Activated CD4-positive, alpha-beta T cell treated with anti-CD3 and anti-CD28 coated beads for 36 hours (primary cell): Measurements from ENCODE around the gene EBF3. TPM values are rescaled to one million over a fixed set of nuclear protein-coding genes. Genes with fewer than 3 reads are reported as not detected.

Experiments
- ATAC-seq: fragments of 200-7000 bp; cut with Tn5 transposase; one replicate; pipeline ENCODE4 v1.10.0; 2021; ENCODE audit warnings: mild to moderate bottlenecking, moderate library complexity
- CTCF ChIA-PET: fragments of 350-600 bp; sonication (Branson Sonifier 250); formaldehyde crosslinking; loops from one replicate; lab custom pipeline; 2021; ENCODE audit warnings: antibody characterized with exemption; lab: Charles Lee
- POLR2A ChIA-PET: fragments of 350-600 bp; sonication (Branson Sonifier 250); formaldehyde crosslinking; loops from one replicate; lab custom pipeline; 2021; ENCODE audit warnings: antibody characterized with exemption, inconsistent platforms; lab: Charles Lee
- DNase-seq: peaks from one replicate; pipeline ENCODE4 v3.0.0-alpha.2; 2020
- H3K27ac Mint-ChIP-seq: one replicate; pipeline ENCODE4 v1.8.0; 2021; ENCODE audit warnings: mixed read lengths
- H3K27me3 Mint-ChIP-seq: one replicate; pipeline ENCODE4 v1.8.0; 2021; ENCODE audit warnings: mixed read lengths
- H3K36me3 Mint-ChIP-seq: one replicate; pipeline ENCODE4 v1.8.0; 2021; ENCODE audit warnings: low read depth, mixed read lengths
- H3K4me1 Mint-ChIP-seq: one replicate; pipeline ENCODE4 v1.8.0; 2021; ENCODE audit warnings: mixed read lengths
- H3K4me3 Mint-ChIP-seq: one replicate; pipeline ENCODE4 v1.8.0; 2021; ENCODE audit warnings: mild to moderate bottlenecking, moderate library complexity, mixed read lengths
- H3K9me3 Mint-ChIP-seq: one replicate; pipeline ENCODE4 v1.8.0; 2021; ENCODE audit warnings: low read depth, mixed read lengths
- intact Hi-C, 2 experiments: fragments of 100-400 bp; cut with DNase I in 1 of 2; cut with micrococcal nuclease in 1 of 2; formaldehyde crosslinking; loops; one replicate each; pipeline versions ENCODE4 v1.14.2 to v1.15.1; 2022 to 2024; cut with DNase I, micrococcal nuclease
- total RNA-seq, 2 experiments: library from RNA; stranded (reverse); gene quantifications; one replicate each; pipeline ENCODE4 v1.2.3, GENCODE V29; 2021

The EBF3 gene
- total RNA-seq, 2 experiments from 2014 or later = not detected

DNA sequence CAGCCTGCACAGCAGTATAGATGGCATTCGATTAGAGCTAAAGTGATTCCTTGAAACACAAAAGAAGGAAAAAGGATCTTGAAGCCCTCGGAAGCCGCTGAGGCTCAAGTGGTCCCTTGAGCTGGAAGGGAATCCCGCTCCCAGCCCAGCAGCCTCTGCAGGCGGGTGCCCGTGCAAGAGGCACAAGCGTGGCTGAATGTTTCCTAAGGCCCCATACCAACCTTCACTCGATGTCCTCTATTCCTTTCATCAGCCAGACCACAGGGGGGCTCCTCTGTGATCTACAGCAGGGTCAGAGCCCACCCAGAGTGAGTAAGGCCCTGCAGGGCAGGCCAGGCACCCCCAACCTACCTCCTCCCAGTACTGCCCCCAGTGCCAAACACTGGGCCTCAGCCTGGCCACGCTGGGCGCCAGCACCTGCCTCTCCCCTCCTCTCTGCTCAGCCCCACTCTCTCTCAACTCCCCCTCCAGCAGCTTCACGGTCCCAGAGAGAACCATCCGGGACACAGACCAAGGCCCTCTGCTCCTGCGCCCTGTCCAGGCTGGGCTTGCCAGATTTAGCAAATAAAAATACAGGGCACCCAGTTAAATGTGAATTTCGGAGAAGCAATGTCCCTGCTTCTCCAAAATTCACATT, 30.5 kb downstream of the EBF3 start:
- DNase-seq (no peak), ATAC-seq (no peak)
- POLR2A ChIA-PET = no interaction called here
- Mint-ChIP-seq H3K9me3 (no peaks in the 10 kb centered on the region), H3K4me3 (no peak overlapping the region), H3K4me1 (no peaks in the 10 kb centered on the region), H3K36me3 (no peaks in the 10 kb centered on the region), H3K27me3 (no peaks in the 10 kb centered on the region), H3K27ac (no peak overlapping the region)
- CTCF ChIA-PET = interaction anchor here (0.6 kb wide), 1 partner anchor 97 kb away, joined by 3 read pairs; no protein-coding TSS in a partner anchor
- intact Hi-C loops = no loop called here

- Mint-ChIP-seq H3K27me3 (no peaks in the 10 kb centered on the region), H3K36me3 (no peaks in the 10 kb centered on the region), H3K4me3 (no peak overlapping the region), H3K27ac (no peak overlapping the region), H3K9me3 (no peaks in the 10 kb centered on the region), H3K4me1 (no peaks in the 10 kb centered on the region)
- no peak for DNase-seq
- no peak for ATAC-seq
- intact Hi-C loops = no loop called here
- ChIA-PET CTCF (interaction anchor here (0.6 to 0.7 kb wide), 2 partner anchors 96 to 824 kb away, joined by 3 read pairs; no protein-coding TSS in a partner anchor), POLR2A (no interaction called here)
Observed at GRCh38 chr10:129932751-129933433, 31.2 kb downstream of the EBF3 start.

- ATAC-seq = no peak
- POLR2A ChIA-PET = no interaction called here
- Mint-ChIP-seq H3K9me3 (no peaks in the 10 kb centered on the region), H3K36me3 (no peaks in the 10 kb centered on the region), H3K27ac (no peak overlapping the region), H3K4me3 (no peak overlapping the region), H3K4me1 (no peaks in the 10 kb centered on the region), H3K27me3 (no peaks in the 10 kb centered on the region)
- CTCF ChIA-PET = no interaction called here
- no peak for DNase-seq
- intact Hi-C loops = no loop called here
Observed at GRCh38 chr10:129932182-129932581, 31.9 kb downstream of the EBF3 start.

- H3K36me3 Mint-ChIP-seq = no peaks in the 10 kb centered on the region
- no peaks in the 10 kb centered on the region for H3K27me3 Mint-ChIP-seq
- no peak overlapping the region for H3K27ac Mint-ChIP-seq
- H3K9me3 Mint-ChIP-seq = no peaks in the 10 kb centered on the region
- ATAC-seq (no peak), DNase-seq (no peak)
- CTCF ChIA-PET = interaction anchor here (0.6 kb wide), 1 partner anchor 12 kb away, joined by 3 read pairs; no protein-coding TSS in a partner anchor
- intact Hi-C loops = no loop called here
- H3K4me1 Mint-ChIP-seq = no peaks in the 10 kb centered on the region
- POLR2A ChIA-PET = no interaction called here
- no peak overlapping the region for H3K4me3 Mint-ChIP-seq
Observed at GRCh38 chr10:129929343-129930292, 34.5 kb downstream of the EBF3 start.

- ChIA-PET CTCF (no interaction called here), POLR2A (no interaction called here)
- intact Hi-C loops = no loop called here
- no peak for DNase-seq
- Mint-ChIP-seq H3K9me3 (no peaks in the 10 kb centered on the region), H3K36me3 (no peaks in the 10 kb centered on the region), H3K4me3 (no peak overlapping the region), H3K27ac (no peak overlapping the region), H3K27me3 (no peaks in the 10 kb centered on the region), H3K4me1 (no peaks in the 10 kb centered on the region)
- no peak for ATAC-seq
Observed at GRCh38 chr10:129927351-129928120, 36.5 kb downstream of the EBF3 start.

DNA sequence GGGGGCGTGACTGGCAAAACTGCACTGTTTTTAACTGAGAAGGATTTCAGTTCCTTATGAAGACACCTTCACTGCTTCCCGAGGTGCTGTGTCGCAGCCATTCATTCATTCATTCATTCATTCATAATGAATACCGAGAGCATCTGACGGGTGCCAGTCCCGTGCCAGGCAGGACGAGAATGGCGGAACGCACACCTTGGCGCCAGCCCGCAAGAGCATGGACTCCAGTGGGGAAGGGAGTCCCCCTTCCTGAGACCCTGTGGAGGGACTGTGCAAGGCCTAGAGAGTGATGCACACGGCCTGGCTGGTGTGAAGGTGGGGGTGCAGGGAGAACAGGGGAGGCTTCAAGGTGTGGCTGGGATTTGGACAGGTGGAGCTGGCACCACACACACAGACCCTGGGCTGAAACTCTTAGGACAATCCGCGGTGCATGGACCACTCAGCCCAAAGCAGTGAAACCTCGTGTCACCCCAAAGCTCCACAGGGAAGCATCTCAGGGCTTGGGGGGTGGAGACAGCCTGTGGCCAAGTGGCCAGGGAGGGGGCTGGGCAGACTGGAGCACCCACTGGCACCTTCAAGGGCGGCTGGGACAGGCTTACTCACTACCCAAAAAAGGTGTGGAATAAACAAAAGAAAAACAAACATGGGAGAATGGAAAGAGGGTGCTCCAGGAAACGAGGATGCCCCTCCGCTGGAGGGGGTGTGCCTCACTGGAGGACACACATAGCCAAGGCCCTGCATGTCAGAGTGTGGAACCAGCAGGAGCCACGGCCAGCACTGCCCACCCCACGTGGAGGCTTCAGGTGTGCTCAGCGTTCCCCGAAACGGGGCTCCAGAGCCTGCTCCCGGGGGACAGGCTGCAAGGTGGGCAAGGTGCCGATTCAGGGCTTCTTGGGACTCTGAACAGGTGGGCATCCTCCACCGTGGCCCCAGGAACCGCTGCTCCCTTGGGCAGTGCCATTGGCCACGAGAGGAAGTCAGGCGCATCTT, 37.7 kb downstream of the EBF3 start:
- Mint-ChIP-seq H3K9me3 (no peaks in the 10 kb centered on the region), H3K27me3 (no peaks in the 10 kb centered on the region), H3K27ac (no peak overlapping the region), H3K4me1 (no peaks in the 10 kb centered on the region), H3K4me3 (no peak overlapping the region), H3K36me3 (no peaks in the 10 kb centered on the region)
- ATAC-seq = no peak
- intact Hi-C loops = no loop called here
- DNase-seq = no peak
- CTCF ChIA-PET = no interaction called here
- POLR2A ChIA-PET = no interaction called here

- CTCF ChIA-PET = no interaction called here
- Mint-ChIP-seq H3K4me1 (no peaks in the 10 kb centered on the region), H3K36me3 (no peaks in the 10 kb centered on the region), H3K27me3 (no peaks in the 10 kb centered on the region), H3K4me3 (no peak overlapping the region), H3K27ac (no peak overlapping the region), H3K9me3 (no peaks in the 10 kb centered on the region)
- DNase-seq = no peak
- POLR2A ChIA-PET = no interaction called here
- intact Hi-C loops = no loop called here
- ATAC-seq = no peak
Observed at GRCh38 chr10:129924375-129925085, 39.5 kb downstream of the EBF3 start.

- ChIA-PET CTCF (interaction anchor here (0.7 kb wide), 1 partner anchor 871 kb away, joined by 3 read pairs; no protein-coding TSS in a partner anchor), POLR2A (no interaction called here)
- H3K9me3 Mint-ChIP-seq = no peaks in the 10 kb centered on the region
- no peaks in the 10 kb centered on the region for H3K27me3 Mint-ChIP-seq
- H3K27ac Mint-ChIP-seq = no peak overlapping the region
- no peaks in the 10 kb centered on the region for H3K36me3 Mint-ChIP-seq
- DNase-seq (no peak), ATAC-seq (no peak)
- no peak overlapping the region for H3K4me3 Mint-ChIP-seq
- intact Hi-C loops = no loop called here
- H3K4me1 Mint-ChIP-seq = no peaks in the 10 kb centered on the region
Observed at GRCh38 chr10:129922598-129923123, 41.4 kb downstream of the EBF3 start.

DNA sequence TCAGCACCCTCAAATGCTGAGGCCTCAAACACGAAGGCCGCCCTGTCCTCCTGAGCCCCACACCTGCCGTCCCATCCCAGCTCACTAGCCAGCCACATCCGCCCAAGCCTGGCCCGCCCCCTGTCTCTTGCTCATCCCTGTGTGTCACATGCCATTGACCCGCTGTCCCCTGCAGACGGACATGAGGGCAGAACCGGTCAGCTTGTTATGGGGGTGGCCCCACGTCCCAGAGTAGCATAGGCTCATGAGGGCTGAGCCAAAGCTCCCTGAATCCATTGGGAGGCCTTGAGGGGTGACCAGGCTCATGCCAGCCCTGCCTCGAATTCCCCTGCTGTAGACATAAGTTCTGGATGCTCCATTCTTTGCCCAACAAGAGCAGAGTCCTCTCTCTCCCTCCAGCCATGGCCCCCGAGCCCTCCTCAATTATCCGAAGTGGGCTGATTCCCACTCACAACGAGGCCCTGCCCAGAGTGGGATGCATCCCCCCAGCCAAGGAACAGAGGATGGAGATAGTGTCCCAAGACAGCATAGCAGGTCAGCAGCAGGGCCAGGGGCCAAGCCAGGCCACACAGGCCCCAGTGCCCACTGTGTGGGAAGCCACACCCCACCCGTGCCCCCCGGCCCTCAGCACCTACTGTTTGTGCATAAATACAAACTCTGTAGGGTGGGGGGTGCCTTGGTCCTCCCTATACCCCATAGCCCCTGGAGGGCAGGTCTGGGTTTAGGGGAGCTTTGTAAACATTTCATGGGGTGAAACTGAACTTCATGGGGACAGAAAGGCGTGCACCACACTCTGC, 42.1 kb downstream of the EBF3 start:
- DNase-seq (no peak), ATAC-seq (no peak)
- CTCF ChIA-PET = interaction anchor here (0.7 kb wide), 1 partner anchor 870 kb away, joined by 3 read pairs; no protein-coding TSS in a partner anchor
- Mint-ChIP-seq H3K36me3 (no peaks in the 10 kb centered on the region), H3K27ac (no peak overlapping the region), H3K4me3 (no peak overlapping the region), H3K27me3 (no peaks in the 10 kb centered on the region), H3K4me1 (no peaks in the 10 kb centered on the region), H3K9me3 (no peaks in the 10 kb centered on the region)
- intact Hi-C loops = no loop called here
- POLR2A ChIA-PET = no interaction called here
